HepG2 (cell line): ENCODE results near the gene LCN12. TPM values are rescaled to one million over a fixed set of nuclear protein-coding genes. Genes with fewer than 3 reads are reported as not detected.
A peak's percentile ranks its signal among the peaks of the same experiment; 100 is the strongest.

Experiments used
- ATAC-seq: fragments of 200-7000 bp; cut with Tn5 transposase; 3 replicates; pipeline ENCODE4 v1.9.1; 2020; ENCODE audit warnings: mild to moderate bottlenecking, moderate library complexity
- BruUV-seq: library from RNA; stranded (reverse); fragments of 400-500 nt; replicated peaks from 2 replicates; lab custom pipeline; 2021; lab: Mats Ljungman, UMichigan
- CTCF ChIA-PET: fragments of 300-600 bp; formaldehyde crosslinking; extraction: SDS; loops from one replicate; lab custom pipeline; 2021; ENCODE audit warnings: low total read pairs, inconsistent platforms, low intra/inter-chr PET ratio; lab: Yijun Ruan, JAX
- POLR2A ChIA-PET: fragments of 350-600 bp; sonication (Branson Sonifier 250); formaldehyde crosslinking; loops from one replicate; lab custom pipeline; 2020; ENCODE audit warnings: antibody characterized with exemption, inconsistent platforms; lab: Yijun Ruan, JAX
- DNase-seq: peaks from one replicate; pipeline ENCODE4 v3.0.0-alpha.2; 2015; ENCODE audit warnings: low spot score
- FAIRE-seq: peaks from 3 replicates; lab custom pipeline; 2011; peaks lifted over from hg19 to GRCh38; lab: Jason Lieb, UNC
- H2AFZ ChIP-seq: one replicate; pipeline ENCODE4 v1.6.1; 2011; ENCODE audit warnings: low read length, inconsistent platforms
- H3K27ac ChIP-seq: fragments of 300-600 bp; 3 replicates; pipeline ENCODE4 v1.8.0; 2011; ENCODE audit warnings: mixed run types, mild to moderate bottlenecking, mixed read lengths, low read length, inconsistent platforms; ENCODE audit not compliant: insufficient read depth; ENCODE audit errors: extremely low read length
- H3K27me3 ChIP-seq, 2 experiments: fragments of 200-600 bp in 1 of 2; 2 replicates in 1 of 2; 3 replicates in 1 of 2; pipeline versions ENCODE4 v1.6.0 to v1.8.0; 2011; ENCODE audit warnings: low read length in 2 of 2, mild to moderate bottlenecking in 2 of 2, moderate library complexity in 2 of 2, inconsistent platforms in 1 of 2; ENCODE audit not compliant: insufficient read depth in 2 of 2, control insufficient read depth in 1 of 2
- H3K36me3 ChIP-seq, 2 experiments: fragments of 200-600 bp in 1 of 2; replicated peaks in 1 of 2; 2 replicates in 1 of 2; 3 replicates in 1 of 2; pipeline versions ENCODE4 v1.5.1 to v1.8.0; 2011; ENCODE audit warnings: low read length in 2 of 2, inconsistent platforms in 1 of 2; ENCODE audit not compliant: insufficient read depth in 2 of 2, control insufficient read depth in 1 of 2
- H3K4me1 ChIP-seq: 2 replicates; pipeline ENCODE4 v1.5.1; 2012; ENCODE audit warnings: low read length, inconsistent platforms; ENCODE audit not compliant: insufficient read depth
- H3K4me2 ChIP-seq: 2 replicates; pipeline ENCODE4 v1.6.0; 2011; ENCODE audit warnings: low read depth, low read length, inconsistent platforms
- H3K4me3 ChIP-seq, 3 experiments: fragments of 200-600 bp in 1 of 3; sonication (generic), shearing (Covaris generic) in 1 of 3; replicated peaks in 1 of 3; 2 replicates each; pipeline ENCODE4 v1.5.1; 2011 to 2016; ENCODE audit warnings: low read length in 3 of 3, inconsistent platforms in 2 of 3, low read depth in 2 of 3, mild to moderate bottlenecking in 2 of 3, control low read depth in 1 of 3, mixed read lengths in 1 of 3; ENCODE audit not compliant: insufficient read depth in 1 of 3
- H3K79me2 ChIP-seq: one replicate; pipeline ENCODE4 v1.6.1; 2011; ENCODE audit warnings: low read length, inconsistent platforms; ENCODE audit not compliant: insufficient read depth
- H3K9ac ChIP-seq: 2 replicates; pipeline ENCODE4 v1.6.0; 2011; ENCODE audit warnings: mild to moderate bottlenecking, low read depth, low read length, inconsistent platforms; ENCODE audit not compliant: insufficient read depth
- H3K9me3 ChIP-seq: 2 replicates; pipeline ENCODE4 v1.5.1; 2012; ENCODE audit warnings: mild to moderate bottlenecking, low read length
- H4K20me1 ChIP-seq: 2 replicates; pipeline ENCODE4 v1.6.0; 2011; ENCODE audit warnings: inconsistent platforms, mild to moderate bottlenecking, low read length, moderate library complexity; ENCODE audit not compliant: insufficient read depth
- ARNT2 ChIP-seq: sonication (generic); formaldehyde crosslinking; IDR thresholded peaks from 2 replicates; pipeline ENCODE4 v1.8.0; 2022; ENCODE audit warnings: mild to moderate bottlenecking, low read depth, missing genetic modification reagents, moderate library complexity
- EZH2 ChIP-seq: conservative IDR thresholded peaks from 2 replicates; pipeline ENCODE4 v1.6.1; 2012; ENCODE audit warnings: mild to moderate bottlenecking, low read depth, low read length, moderate library complexity
- FIP1L1 ChIP-seq: fragments of 200-400 bp; formaldehyde crosslinking; IDR thresholded peaks from 2 replicates; pipeline ENCODE4 v1.6.1; 2018; ENCODE audit warnings: low read depth, mild to moderate bottlenecking, low read length, moderate library complexity, borderline replicate concordance; ENCODE audit not compliant: insufficient read depth
- FOXC1 ChIP-seq: sonication (generic); formaldehyde crosslinking; IDR thresholded peaks from 2 replicates; pipeline ENCODE4 v1.8.0; 2022; ENCODE audit warnings: mild to moderate bottlenecking, missing genetic modification reagents, borderline replicate concordance
- GATA4 ChIP-seq: sonication (generic); IDR thresholded peaks from 2 replicates; pipeline ENCODE4 v1.6.1; 2016; ENCODE audit warnings: antibody characterized with exemption, low read depth, borderline replicate concordance
- KDM5B ChIP-seq: sonication (generic); formaldehyde crosslinking; IDR thresholded peaks from 2 replicates; pipeline ENCODE4 v1.4.0; 2020; ENCODE audit warnings: missing genetic modification reagents, mild to moderate bottlenecking, borderline replicate concordance
- PITX1 ChIP-seq: sonication (generic); formaldehyde crosslinking; IDR thresholded peaks from 2 replicates; pipeline ENCODE4 v1.5.1; 2020; ENCODE audit warnings: mild to moderate bottlenecking, missing genetic modification reagents
- RXRA ChIP-seq: sonication (generic); formaldehyde crosslinking; IDR thresholded peaks from 2 replicates; pipeline ENCODE4 v1.5.1; 2020; ENCODE audit warnings: missing genetic modification reagents
- SRY ChIP-seq: sonication (generic); formaldehyde crosslinking; IDR thresholded peaks from 2 replicates; pipeline ENCODE4 v1.8.0; 2022; ENCODE audit warnings: mild to moderate bottlenecking, missing genetic modification reagents
- STAG1 ChIP-seq: sonication (generic); formaldehyde crosslinking; IDR thresholded peaks from 2 replicates; pipeline ENCODE4 v1.4.0; 2020; ENCODE audit warnings: missing genetic modification reagents
- TMF1 ChIP-seq: sonication (generic); formaldehyde crosslinking; IDR thresholded peaks from 2 replicates; pipeline ENCODE4 v1.8.1; 2022; ENCODE audit warnings: low read depth, missing genetic modification reagents
- ZEB1 ChIP-seq: IDR thresholded peaks from 2 replicates; pipeline ENCODE4 v1.6.1; 2012; ENCODE audit warnings: mild to moderate bottlenecking, low read depth, inconsistent platforms; ENCODE audit not compliant: insufficient replicate concordance
- ZIK1 ChIP-seq: sonication (generic); formaldehyde crosslinking; IDR thresholded peaks from 2 replicates; pipeline ENCODE4 v1.5.0; 2020; ENCODE audit warnings: mild to moderate bottlenecking, low read depth, missing genetic modification reagents, borderline replicate concordance
- ZKSCAN5 ChIP-seq: sonication (generic); formaldehyde crosslinking; IDR thresholded peaks from 2 replicates; pipeline ENCODE4 v1.5.1; 2020; ENCODE audit warnings: mild to moderate bottlenecking, missing genetic modification reagents
- ZNF20 ChIP-seq: sonication (generic); formaldehyde crosslinking; IDR thresholded peaks from 2 replicates; pipeline ENCODE4 v1.4.0; 2020; ENCODE audit warnings: mild to moderate bottlenecking, moderate library complexity, missing genetic modification reagents
- ZNF225 ChIP-seq: sonication (generic); formaldehyde crosslinking; IDR thresholded peaks from 2 replicates; pipeline ENCODE4 v1.4.0; 2020; ENCODE audit warnings: mild to moderate bottlenecking, missing genetic modification reagents
- ZNF33A ChIP-seq: sonication (generic); formaldehyde crosslinking; IDR thresholded peaks from 2 replicates; pipeline ENCODE4 v1.5.1; 2020; ENCODE audit warnings: missing genetic modification reagents, mild to moderate bottlenecking, moderate library complexity, borderline replicate concordance
- ZNF451 ChIP-seq: sonication (generic); formaldehyde crosslinking; IDR thresholded peaks from 2 replicates; pipeline ENCODE4 v1.5.0; 2020; ENCODE audit warnings: mild to moderate bottlenecking, missing genetic modification reagents
- ZNF749 ChIP-seq: sonication (generic); formaldehyde crosslinking; IDR thresholded peaks from 2 replicates; pipeline ENCODE4 v1.8.0; 2022; ENCODE audit warnings: mild to moderate bottlenecking, missing genetic modification reagents, moderate library complexity, borderline replicate concordance
- WGBS: methylation state at CpG from one replicate; pipeline ENCODE4 v1.1.6; 2017; ENCODE audit warnings: low lambda C conversion rate; 5-methylcytosine and 5-hydroxymethylcytosine counted together
- in situ Hi-C: cut with HindIII; loops from 2 replicates; pipeline ENCODE4 v1.10.0; 2017; ENCODE audit warnings: low pct_unique_long_range_greater_than_20kb; ENCODE audit not compliant: extremely low pct_ligation_motif_present
- intact Hi-C: fragments of 100-400 bp; cut with micrococcal nuclease; formaldehyde crosslinking; loops from one replicate; pipeline ENCODE4 v1.10.0; 2022; ENCODE audit not compliant: unreplicated experiment
- polyA plus RNA-seq, 8 experiments: library from polyadenylated mRNA; depleted of rRNA in 3 of 8; stranded (reverse) in 7 of 8; unstranded in 1 of 8; fragments of >200 nt; fragmentation: Illumina TruSeq in 4 of 8; extraction: Trizol in 4 of 8; gene quantifications; 2 replicates each; pipeline versions ENCODE4 v1.2.1 to v1.2.3, GENCODE V29; 2011 to 2016; ENCODE audit warnings: low read depth in 4 of 8, missing spikeins in 1 of 8, mixed read lengths in 1 of 8; ENCODE audit not compliant: insufficient read depth in 1 of 8
- total RNA-seq, 5 experiments: library from RNA; depleted of rRNA; stranded (reverse); fragments of >200 nt; fragmentation: Illumina TruSeq; extraction: Trizol; gene quantifications; 2 replicates each; pipeline ENCODE4 v1.2.3, GENCODE V29; 2016; ENCODE audit warnings: low read depth in 1 of 5
- TF ChIP-seq, protein P1 (sequence below): sonication (generic); formaldehyde crosslinking; IDR thresholded peaks from 2 replicates; pipeline ENCODE4 v1.8.1; 2023; ENCODE audit warnings: mild to moderate bottlenecking, missing genetic modification reagents

Gene LCN12
- total and polyA plus RNA-seq, 2 of the 13 experiments (the other 11 are each of a cell fraction or from before 2014, with no cell fraction given): 3.4 to 6.9 TPM

DNA sequence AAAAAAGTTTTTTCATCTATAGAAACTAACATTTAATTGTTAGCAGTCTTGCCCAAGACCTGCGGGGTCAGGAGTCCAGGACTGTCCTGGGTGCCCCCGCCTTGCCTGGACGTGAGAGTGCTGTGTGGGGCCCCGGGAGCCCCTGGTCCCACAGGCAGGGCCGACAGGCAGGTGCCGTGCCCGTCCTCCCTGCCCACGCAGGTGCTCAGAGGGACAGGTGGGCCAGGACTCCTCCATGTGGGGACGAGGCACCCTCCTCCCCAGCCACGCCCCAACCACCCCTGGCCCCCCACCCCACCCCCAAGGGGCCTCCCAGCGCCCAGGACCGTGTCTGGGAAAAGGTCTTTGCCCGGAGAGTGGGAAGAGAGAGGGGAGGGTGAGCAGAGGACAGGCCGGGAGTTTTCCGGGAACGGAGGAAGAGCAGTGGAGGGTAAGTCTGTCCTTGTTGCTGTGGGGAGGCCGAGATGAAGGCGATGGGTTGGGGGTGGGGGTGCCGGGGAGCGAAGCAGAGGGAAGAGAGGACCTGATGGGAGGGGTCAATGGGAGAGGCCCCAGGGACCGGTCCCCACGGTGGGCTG, 2.7 kb upstream of the LCN12 start (continued):
- TF ChIP-seq, protein P1, sequence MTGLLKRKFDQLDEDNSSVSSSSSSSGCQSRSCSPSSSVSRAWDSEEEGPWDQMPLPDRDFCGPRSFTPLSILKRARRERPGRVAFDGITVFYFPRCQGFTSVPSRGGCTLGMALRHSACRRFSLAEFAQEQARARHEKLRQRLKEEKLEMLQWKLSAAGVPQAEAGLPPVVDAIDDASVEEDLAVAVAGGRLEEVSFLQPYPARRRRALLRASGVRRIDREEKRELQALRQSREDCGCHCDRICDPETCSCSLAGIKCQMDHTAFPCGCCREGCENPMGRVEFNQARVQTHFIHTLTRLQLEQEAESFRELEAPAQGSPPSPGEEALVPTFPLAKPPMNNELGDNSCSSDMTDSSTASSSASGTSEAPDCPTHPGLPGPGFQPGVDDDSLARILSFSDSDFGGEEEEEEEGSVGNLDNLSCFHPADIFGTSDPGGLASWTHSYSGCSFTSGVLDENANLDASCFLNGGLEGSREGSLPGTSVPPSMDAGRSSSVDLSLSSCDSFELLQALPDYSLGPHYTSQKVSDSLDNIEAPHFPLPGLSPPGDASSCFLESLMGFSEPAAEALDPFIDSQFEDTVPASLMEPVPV (CRISPR knock-in tag): no peak
- no peak for TF ChIP-seq SRY (CRISPR knock-in tag)
- TF ChIP-seq RXRA: no peak
- no peak for TF ChIP-seq ZEB1
- no peak for TF ChIP-seq PITX1 (CRISPR knock-in tag)

DNA sequence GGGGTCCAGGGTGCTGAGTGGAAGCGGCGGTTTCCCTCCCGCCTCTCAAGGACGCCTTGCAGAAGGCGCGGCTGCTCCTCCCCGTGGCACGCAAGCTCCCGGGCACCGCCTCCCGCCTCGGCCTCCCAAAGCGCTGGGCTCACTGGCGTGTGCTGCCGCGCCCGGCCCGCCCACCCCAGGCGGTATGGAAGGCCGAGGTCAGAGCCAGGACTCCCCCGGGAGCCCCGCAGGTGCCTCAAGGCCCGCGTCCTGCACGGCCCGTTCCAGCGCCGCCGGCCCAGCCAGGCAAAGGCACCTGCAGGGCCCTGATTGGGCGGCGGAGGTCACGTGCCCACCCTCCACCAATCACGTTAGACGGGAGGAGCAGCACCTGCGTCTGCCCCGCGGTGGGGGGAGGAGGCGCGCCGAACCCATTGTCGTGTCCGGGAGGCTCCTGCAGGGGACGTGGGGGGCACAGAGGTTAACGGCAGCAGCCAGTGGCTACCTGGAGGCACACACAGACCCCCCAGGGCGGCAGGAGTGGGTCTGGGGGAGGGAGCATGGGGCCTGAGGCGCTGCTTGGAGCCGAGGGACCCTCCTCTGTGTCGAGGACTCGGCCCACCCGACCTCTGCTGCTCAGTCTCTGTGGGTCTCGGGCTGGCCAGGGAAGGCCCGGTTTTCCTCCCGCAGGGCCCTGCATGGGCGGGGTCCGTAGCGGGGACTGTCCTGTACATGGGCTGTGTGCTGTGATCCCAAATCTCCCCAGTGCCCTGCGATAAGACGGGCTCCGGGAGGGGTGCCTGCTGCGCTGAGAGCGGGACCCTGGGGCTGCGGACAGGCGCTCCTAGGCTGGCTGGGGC, 2.0 kb upstream of the LCN12 start:
- H2AFZ ChIP-seq: no peak overlapping the region
- no peaks in the 10 kb centered on the region for H3K27me3 ChIP-seq
- no peaks in the 10 kb centered on the region for H4K20me1 ChIP-seq
- intact Hi-C loops (loop anchor here (2.0 kb wide), 2 partner anchors 19 to 85 kb away; no protein-coding TSS in a partner anchor), in situ Hi-C loops (loop anchor here (5.0 kb wide), 1 partner anchor 82 kb away; the partner anchor contains the start of gene FUT7)
- TSS peak; percentile 87 for BruUV-seq
- POLR2A ChIA-PET: interaction anchor here (0.7 to 2.5 kb wide), 10 partner anchors 16 to 118 kb away, joined by 3 to 7 read pairs (median 4); partner anchors contain the start of gene CLIC3
- peak; percentile 83 for FAIRE-seq
- peak overlapping the region; percentile 95 for H3K27ac ChIP-seq
- H3K4me2 ChIP-seq: peak overlapping the region; percentile 100
- DNase-seq: peak; percentile 94
- H3K79me2 ChIP-seq: peaks cover 5% of the 10 kb centered on the region
- ATAC-seq: peak; percentile 80
- CTCF ChIA-PET: no interaction called here
- peak overlapping the region; percentile 86 for H3K9ac ChIP-seq
- peaks cover 56% of the 10 kb centered on the region for H3K4me1 ChIP-seq
- no peaks in the 10 kb centered on the region for H3K36me3 ChIP-seq
- H3K9me3 ChIP-seq: no peaks in the 10 kb centered on the region
- no CpG with 5 or more reads among the region's 63 CpGs for WGBS
- H3K4me3 ChIP-seq: peak overlapping the region; percentile 68 to 90 (median 87)
- peak; percentile 35; the same call in 1 of the 2 replicates for TF ChIP-seq GATA4
- peak; percentile 48; the same call in 1 of the 2 replicates for TF ChIP-seq FOXC1 (CRISPR knock-in tag)
- TF ChIP-seq EZH2: no peak
- TF ChIP-seq ZKSCAN5: no peak
- 0 out of 2 replicates have a peak, but pooled peaks have one; percentile 61 for TF ChIP-seq ZNF749 (CRISPR knock-in tag)
- no peak for TF ChIP-seq ZNF225 (CRISPR knock-in tag)
- peak; percentile 25; the same call in 1 of the 2 replicates for TF ChIP-seq STAG1 (CRISPR knock-in tag)
- TF ChIP-seq FIP1L1: no peak
- 0 out of 2 replicates have a peak, but pooled peaks have one; percentile 13 for TF ChIP-seq ARNT2 (CRISPR knock-in tag)
- TF ChIP-seq KDM5B (CRISPR knock-in tag): peak; percentile 69; the same call in 1 of the 2 replicates
- TF ChIP-seq ZNF20 (CRISPR knock-in tag): no peak
- peak; percentile 43; the same call in 1 of the 2 replicates for TF ChIP-seq TMF1
- peak; percentile 83; the same call in 1 of the 2 replicates for TF ChIP-seq ZNF451 (CRISPR knock-in tag)
- no peak for TF ChIP-seq ZNF33A (CRISPR knock-in tag)
- TF ChIP-seq ZIK1 (CRISPR knock-in tag): 0 out of 2 replicates have a peak, but pooled peaks have one; percentile 23
